HCT116 (cell line): ENCODE results near the gene SH3D19. TPM values are rescaled to one million over a fixed set of nuclear protein-coding genes. Genes with fewer than 3 reads are reported as not detected.

Experiments
- ATAC-seq: fragments of 200-7000 bp; cut with Tn5 transposase; 2 replicates; pipeline ENCODE4 v1.9.1; 2020; ENCODE audit warnings: mild to moderate bottlenecking, moderate library complexity
- BruUV-seq: library from RNA; stranded (reverse); fragments of 400-500 nt; replicated peaks from 2 replicates; lab custom pipeline; 2021; lab: Mats Ljungman, UMichigan
- CTCF ChIA-PET: fragments of 300-600 bp; sonication (Branson Sonifier 250); formaldehyde crosslinking; loops from one replicate; lab custom pipeline; 2021; ENCODE audit warnings: antibody characterized with exemption; lab: Charles Lee
- POLR2A ChIA-PET: fragments of 300-600, 350-600 bp; sonication (Branson Sonifier 250); formaldehyde crosslinking; loops from one replicate; lab custom pipeline; 2021; ENCODE audit warnings: antibody characterized with exemption; lab: Charles Lee
- RAD21 ChIA-PET, 2 experiments: fragments of 300-600 bp; sonication (Branson Sonifier 250); formaldehyde crosslinking; loops; one replicate each; lab custom pipeline; 2023; ENCODE audit warnings: low total read pairs in 2 of 2; ENCODE audit not compliant: uncharacterized antibody in 2 of 2, unreplicated experiment in 2 of 2, low non-redundant PET in 1 of 2; lab: Charles Lee
- DNase-seq: peaks from one replicate; pipeline ENCODE4 v3.0.0-alpha.2; 2010; ENCODE audit warnings: low read depth, low spot score
- H2AFZ ChIP-seq: fragments of 200-600 bp; shearing (Covaris generic), sonication (generic); 2 replicates; pipeline ENCODE4 v1.6.1; 2017; ENCODE audit warnings: low read depth, mixed run types, mixed read lengths, antibody characterized with exemption, low read length; ENCODE audit not compliant: poor library complexity, severe bottlenecking
- H3K27ac ChIP-seq: 2 replicates; pipeline ENCODE4 v1.5.1; 2012; ENCODE audit warnings: low read depth, low read length
- H3K27me3 ChIP-seq: fragments of 200-600 bp; sonication (generic); 2 replicates; pipeline ENCODE4 v1.6.1; 2016; ENCODE audit warnings: mixed run types, low read length, mixed read lengths; ENCODE audit not compliant: insufficient read depth
- H3K36me3 ChIP-seq, 2 experiments: fragments of 200-500 bp in 1 of 2; fragments of 200-600 bp in 1 of 2; sonication (Bioruptor generic) in 1 of 2; sonication (generic) in 1 of 2; 2 replicates each; pipeline versions ENCODE4 v1.5.1 to v1.6.1; 2014 to 2016; ENCODE audit warnings: low read length in 2 of 2, inconsistent platforms in 1 of 2, mixed read lengths in 1 of 2, mixed run types in 1 of 2; ENCODE audit not compliant: insufficient read depth in 2 of 2, control insufficient read depth in 1 of 2
- H3K4me1 ChIP-seq, 2 experiments: fragments of 200-600 bp in 1 of 2; sonication (generic) in 1 of 2; 2 replicates each; pipeline versions ENCODE4 v1.5.1 to v1.6.1; 2012 to 2017; ENCODE audit warnings: low read length in 2 of 2, inconsistent platforms in 1 of 2, mild to moderate bottlenecking in 1 of 2, mixed read lengths in 1 of 2, mixed run types in 1 of 2, moderate library complexity in 1 of 2; ENCODE audit not compliant: insufficient read depth in 2 of 2, control insufficient read depth in 1 of 2
- H3K4me2 ChIP-seq: fragments of 200-600 bp; sonication (generic); 2 replicates; pipeline ENCODE4 v1.6.1; 2017; ENCODE audit warnings: mixed run types, low read length, mixed read lengths
- H3K4me3 ChIP-seq, 2 experiments: fragments of 200-600 bp in 1 of 2; sonication (generic) in 1 of 2; replicated peaks in 1 of 2; 2 replicates each; pipeline ENCODE4 v1.5.1; 2011 to 2016; ENCODE audit warnings: low read length in 2 of 2, control low read depth in 1 of 2, low read depth in 1 of 2, mild to moderate bottlenecking in 1 of 2, mixed read lengths in 1 of 2, mixed run types in 1 of 2
- H3K79me2 ChIP-seq: fragments of 200-600 bp; sonication (generic); 2 replicates; pipeline ENCODE4 v1.6.1; 2017; ENCODE audit warnings: mild to moderate bottlenecking, mixed run types, low read length, moderate library complexity, mixed read lengths; ENCODE audit not compliant: insufficient read depth
- H3K9ac ChIP-seq: fragments of 200-600 bp; sonication (generic); 2 replicates; pipeline ENCODE4 v1.6.1; 2016; ENCODE audit warnings: low read length, mixed read lengths
- H3K9me2 ChIP-seq: fragments of 200-600 bp; sonication (generic), shearing (Covaris generic); 2 replicates; pipeline ENCODE4 v1.6.1; 2017; ENCODE audit warnings: mixed run types, mild to moderate bottlenecking, moderate library complexity; ENCODE audit not compliant: insufficient read depth
- H3K9me3 ChIP-seq, 2 experiments: fragments of 200-500 bp in 1 of 2; fragments of 200-600 bp in 1 of 2; sonication (Bioruptor generic) in 1 of 2; sonication (generic) in 1 of 2; 2 replicates each; pipeline ENCODE4 v1.6.1; 2014 to 2017; ENCODE audit warnings: low read length in 2 of 2, mixed read lengths in 2 of 2, inconsistent platforms in 1 of 2, low read depth in 1 of 2, mild to moderate bottlenecking in 1 of 2, mixed run types in 1 of 2, moderate library complexity in 1 of 2; ENCODE audit not compliant: control insufficient read depth in 1 of 2, insufficient read depth in 1 of 2
- H4K20me1 ChIP-seq: fragments of 200-600 bp; sonication (generic), shearing (Covaris generic); 2 replicates; pipeline ENCODE4 v1.6.1; 2017; ENCODE audit warnings: mixed run types, mild to moderate bottlenecking, moderate library complexity; ENCODE audit not compliant: insufficient read depth
- EGR1 ChIP-seq: IDR thresholded peaks from 2 replicates; pipeline ENCODE4 v1.6.1; 2012; ENCODE audit warnings: low read depth
- EZH2phosphoT487 ChIP-seq: fragments of 200-600 bp; IDR thresholded peaks from 2 replicates; pipeline ENCODE4 v1.6.1; 2018; ENCODE audit warnings: antibody characterized with exemption, borderline replicate concordance
- POLR2AphosphoS5 ChIP-seq: IDR thresholded peaks from 2 replicates; pipeline ENCODE4 v1.6.1; 2011; ENCODE audit warnings: mild to moderate bottlenecking, low read depth, low read length, moderate library complexity
- SP1 ChIP-seq: IDR thresholded peaks from 2 replicates; pipeline ENCODE4 v1.6.1; 2012; ENCODE audit warnings: low read depth
- ZFX ChIP-seq: fragments of 450-650 bp; IDR thresholded peaks from 2 replicates; pipeline ENCODE4 v1.6.1; 2017
- intact Hi-C: fragments of 100-400 bp; cut with micrococcal nuclease; formaldehyde crosslinking; loops from 2 replicates; pipeline ENCODE4 v1.10.0; 2022
- total RNA-seq: library from RNA; stranded (reverse); gene quantifications from one replicate; pipeline ENCODE4 v1.2.1, GENCODE V29; 2021; ENCODE audit not compliant: unreplicated experiment
- TF ChIP-seq, protein P1 (sequence below): IDR thresholded peaks from 2 replicates; pipeline ENCODE4 v1.6.1; 2012

The SH3D19 gene
- total RNA-seq, 1 experiment from 2014 or later: 37.5 TPM

DNA sequence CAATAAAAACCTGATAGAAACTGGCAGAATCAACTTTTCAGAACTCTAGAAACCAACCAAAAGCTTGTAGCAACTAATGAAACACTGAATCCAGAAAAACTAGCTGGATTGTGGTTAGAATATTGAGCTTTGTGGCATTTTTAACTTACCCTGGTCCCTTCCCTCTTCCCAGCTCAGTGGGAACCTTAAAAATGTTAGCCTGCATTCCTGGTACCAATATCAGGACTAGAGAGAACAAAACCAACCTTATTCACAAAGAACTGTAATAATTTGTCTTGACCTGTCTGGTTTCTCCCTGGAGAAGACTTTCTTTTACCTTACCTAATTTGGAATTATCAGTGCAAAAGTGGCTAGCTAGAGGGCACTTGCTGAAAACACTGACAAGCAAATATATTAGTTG lies 21.2 kb downstream of the SH3D19 start:
- peak; percentile 25; the same call in 1 of the 2 replicates for ATAC-seq
- H3K4me1 ChIP-seq: peaks cover 3 to 13% of the 10 kb centered on the region in 2 experiments; a peak in 3 of 4 replicates
- no peak overlapping the region for H3K27ac ChIP-seq
- no peak overlapping the region for H2AFZ ChIP-seq
- POLR2A ChIA-PET: interaction anchor here (0.9 to 1.4 kb wide), 2 partner anchors 9 to 19 kb away, joined by 3 to 4 read pairs; no protein-coding TSS in a partner anchor
- BruUV-seq: no TSS peak
- intact Hi-C loops: no loop called here
- 0 out of 2 replicates have a peak, but pooled peaks cover 3% of the 10 kb centered on the region for H4K20me1 ChIP-seq
- no peak overlapping the region for H3K9ac ChIP-seq
- H3K9me3 ChIP-seq: no peaks in the 10 kb centered on the region
- TF ChIP-seq EGR1: no peak
- TF ChIP-seq EZH2phosphoT487: no peak
- TF ChIP-seq POLR2AphosphoS5: no peak
- CTCF ChIA-PET: interaction anchor here (2.2 kb wide), 1 partner anchor 28 kb away, joined by 8 read pairs; the partner anchor contains the start of gene PRSS48
- no peaks in the 10 kb centered on the region for H3K36me3 ChIP-seq
- no peaks in the 10 kb centered on the region for H3K9me2 ChIP-seq
- no peak overlapping the region for H3K4me3 ChIP-seq
- no peaks in the 10 kb centered on the region for H3K27me3 ChIP-seq
- RAD21 ChIA-PET: no interaction called here
- no peak for DNase-seq
- H3K79me2 ChIP-seq: peaks cover 73% of the 10 kb centered on the region
- H3K4me2 ChIP-seq: no peak overlapping the region

DNA sequence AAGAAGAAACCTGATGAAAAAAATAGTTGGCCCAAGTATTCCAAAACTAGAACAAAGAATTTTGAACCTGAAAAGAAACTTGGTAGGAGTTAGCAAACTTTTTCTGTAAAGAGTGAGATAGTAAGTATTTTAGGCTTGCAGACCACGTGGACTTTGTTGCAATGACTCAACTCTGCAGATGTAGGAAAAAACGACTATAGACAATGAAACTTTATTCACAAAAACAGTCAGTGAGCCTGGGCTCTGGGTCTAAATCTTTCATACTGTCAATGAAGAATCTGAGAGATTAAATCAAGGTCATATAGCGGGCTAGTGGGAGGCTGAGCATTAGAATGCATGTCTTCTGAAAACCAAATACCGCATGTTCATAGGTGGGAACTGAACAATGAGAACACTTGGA lies 23.0 kb downstream of the SH3D19 start:
- no peak overlapping the region for H3K27ac ChIP-seq
- H3K9me3 ChIP-seq: no peaks in the 10 kb centered on the region
- H3K9me2 ChIP-seq: no peaks in the 10 kb centered on the region
- no peaks in the 10 kb centered on the region for H3K36me3 ChIP-seq
- intact Hi-C loops: no loop called here
- no peak overlapping the region for H3K4me3 ChIP-seq
- H3K9ac ChIP-seq: no peak overlapping the region
- no peak for ATAC-seq
- ChIA-PET POLR2A (no interaction called here), RAD21 (no interaction called here)
- peaks cover 68% of the 10 kb centered on the region for H3K79me2 ChIP-seq
- H2AFZ ChIP-seq: no peak overlapping the region
- no peak for DNase-seq
- 0 out of 2 replicates have a peak, but pooled peaks cover 3% of the 10 kb centered on the region for H4K20me1 ChIP-seq
- no peaks in the 10 kb centered on the region for H3K27me3 ChIP-seq
- BruUV-seq: no TSS peak
- H3K4me1 ChIP-seq: peaks cover 3 to 13% of the 10 kb centered on the region in 2 experiments; a peak in 3 of 4 replicates
- no peak overlapping the region for H3K4me2 ChIP-seq
- TF ChIP-seq SP1 (no peak), ZFX (no peak)
- TF ChIP-seq, protein P1, sequence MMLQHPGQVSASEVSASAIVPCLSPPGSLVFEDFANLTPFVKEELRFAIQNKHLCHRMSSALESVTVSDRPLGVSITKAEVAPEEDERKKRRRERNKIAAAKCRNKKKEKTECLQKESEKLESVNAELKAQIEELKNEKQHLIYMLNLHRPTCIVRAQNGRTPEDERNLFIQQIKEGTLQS: no peak
- TF ChIP-seq, all 23 proteins: peak for 0
- CTCF ChIA-PET: no interaction called here
